DMS53 treated with DMSO at 0.1 percent for 48 hours (cell line): Measurements from ENCODE around the gene BCAP31.

Experiments used
- DNase-seq: peaks from one replicate; lab custom pipeline; 2025; ENCODE audit not compliant: unreplicated experiment; lab: John Stamatoyannopoulos, UW

Gene BCAP31

GRCh38 chrX:153724252-153725038 is at the start of gene BCAP31, which contains the start of gene ABCD1:
Gene BCAP31, minus strand, starts transcription at chrX:153724387. Its CDS starts 1,143 bp downstream, at chrX:153723244.
Gene ABCD1, plus strand, starts transcription at chrX:153724856. Its CDS starts 411 bp downstream, at chrX:153725267.
- peak; percentile 71 for DNase-seq

- no peak for DNase-seq
Observed at GRCh38 chrX:153773218-153773611, 49.0 kb upstream of the BCAP31 start.

- DNase-seq, result no peak
Observed at GRCh38 chrX:153772316-153773217, 48.4 kb upstream of the BCAP31 start.

GRCh38 chrX:153771415-153772315 is 47.5 kb upstream of the BCAP31 start:
- no peak for DNase-seq

GRCh38 chrX:153770601-153771414 is 46.6 kb upstream of the BCAP31 start:
- DNase-seq, result no peak

- DNase-seq, result no peak
Observed at GRCh38 chrX:153769865-153770600, 45.8 kb upstream of the BCAP31 start.

GRCh38 chrX:153769158-153769864 is 45.1 kb upstream of the BCAP31 start:
- no peak for DNase-seq

GRCh38 chrX:153768311-153769157 is 44.3 kb upstream of the BCAP31 start:
- no peak for DNase-seq

GRCh38 chrX:153767674-153768055 is 43.5 kb upstream of the BCAP31 start:
- DNase-seq, result no peak

- DNase-seq, result no peak
Observed at GRCh38 chrX:153766871-153767673, 42.9 kb upstream of the BCAP31 start.

- no peak for DNase-seq
Observed at GRCh38 chrX:153766098-153766817, 42.1 kb upstream of the BCAP31 start.

- no peak for DNase-seq
Observed at GRCh38 chrX:153765138-153766079, 41.2 kb upstream of the BCAP31 start.

GRCh38 chrX:153764786-153765137 is 40.6 kb upstream of the BCAP31 start:
- DNase-seq, result no peak

- peak; percentile 63 for DNase-seq
Observed at GRCh38 chrX:153763989-153764755, 40.0 kb upstream of the BCAP31 start, which contains the start of gene PLXNB3. Gene PLXNB3, plus strand, starts transcription at chrX:153764249. Its CDS starts 1,287 bp downstream, at chrX:153765536.
